H9 (cell line): ENCODE measurements around the gene GLCCI1. TPM values are rescaled to one million over a fixed set of nuclear protein-coding genes. Genes with fewer than 3 reads are reported as not detected.

Source experiments
- DNase-seq: peaks from one replicate; pipeline ENCODE4 v3.0.0-alpha.2; 2017
- H2AFZ ChIP-seq: one replicate; pipeline ENCODE4 v1.6.1; 2013; ENCODE audit warnings: mild to moderate bottlenecking, low read length, control low read depth, moderate library complexity
- H2AK5ac ChIP-seq: 2 replicates; pipeline ENCODE4 v1.6.1; 2013; ENCODE audit warnings: low read length, control low read depth, mixed read lengths; ENCODE audit not compliant: insufficient read length
- H2BK120ac ChIP-seq: one replicate; pipeline ENCODE4 v1.6.1; 2013; ENCODE audit warnings: low read depth, mild to moderate bottlenecking, low read length, control low read depth, inconsistent platforms; ENCODE audit not compliant: poor library complexity, severe bottlenecking
- H2BK12ac ChIP-seq: 2 replicates; pipeline ENCODE4 v1.6.1; 2013; ENCODE audit warnings: low read length, control low read depth, mixed read lengths, low read depth; ENCODE audit not compliant: insufficient read length
- H2BK15ac ChIP-seq: 2 replicates; pipeline ENCODE4 v1.6.1; 2013; ENCODE audit warnings: low read depth, low read length, control low read depth
- H2BK20ac ChIP-seq: one replicate; pipeline ENCODE4 v1.6.1; 2013; ENCODE audit warnings: low read depth, mild to moderate bottlenecking, low read length, control low read depth, inconsistent platforms; ENCODE audit not compliant: poor library complexity, severe bottlenecking
- H2BK5ac ChIP-seq: 2 replicates; pipeline ENCODE4 v1.6.1; 2013; ENCODE audit warnings: low read length, control low read depth, mixed read lengths; ENCODE audit not compliant: insufficient read length
- H3K14ac ChIP-seq: 2 replicates; pipeline ENCODE4 v1.6.1; 2013; ENCODE audit warnings: low read length, control low read depth; ENCODE audit not compliant: insufficient read depth
- H3K18ac ChIP-seq: 2 replicates; pipeline ENCODE4 v1.6.1; 2013; ENCODE audit warnings: low read depth, mild to moderate bottlenecking, mixed read lengths, low read length, control low read depth; ENCODE audit not compliant: insufficient read length
- H3K23ac ChIP-seq: 2 replicates; pipeline ENCODE4 v1.6.1; 2013; ENCODE audit warnings: low read length, control low read depth, mixed read lengths, low read depth; ENCODE audit not compliant: insufficient read length
- H3K23me2 ChIP-seq: 2 replicates; pipeline ENCODE4 v1.6.1; 2013; ENCODE audit warnings: low read depth, mild to moderate bottlenecking, mixed read lengths, low read length, control low read depth; ENCODE audit not compliant: insufficient read length, poor library complexity, severe bottlenecking
- H3K27ac ChIP-seq: 2 replicates; pipeline ENCODE4 v1.5.1; 2013; ENCODE audit warnings: low read length, control low read depth, mixed read lengths, low read depth; ENCODE audit not compliant: insufficient read length
- H3K27me3 ChIP-seq: 2 replicates; pipeline ENCODE4 v1.6.1; 2013; ENCODE audit warnings: low read length, control low read depth, inconsistent platforms; ENCODE audit not compliant: insufficient read depth
- H3K4ac ChIP-seq: 2 replicates; pipeline ENCODE4 v1.6.1; 2013; ENCODE audit warnings: low read depth, mild to moderate bottlenecking, control low read depth, inconsistent platforms, low read length, moderate library complexity
- H3K4me1 ChIP-seq: 2 replicates; pipeline ENCODE4 v1.6.1; 2013; ENCODE audit warnings: low read length, control low read depth, inconsistent platforms; ENCODE audit not compliant: insufficient read depth
- H3K4me2 ChIP-seq: 2 replicates; pipeline ENCODE4 v1.6.1; 2013; ENCODE audit warnings: low read length, control low read depth, mixed read lengths; ENCODE audit not compliant: insufficient read length, insufficient read depth
- H3K56ac ChIP-seq: 2 replicates; pipeline ENCODE4 v1.6.1; 2013; ENCODE audit warnings: low read depth, mild to moderate bottlenecking, mixed read lengths, low read length, control low read depth; ENCODE audit not compliant: insufficient read length
- H3K79me1 ChIP-seq: 2 replicates; pipeline ENCODE4 v1.6.1; 2013; ENCODE audit warnings: low read depth, mild to moderate bottlenecking, moderate library complexity, low read length, control low read depth, inconsistent platforms; ENCODE audit not compliant: insufficient read depth, poor library complexity, severe bottlenecking
- H3K79me2 ChIP-seq: 2 replicates; pipeline ENCODE4 v1.6.1; 2013; ENCODE audit warnings: low read length, control low read depth, inconsistent platforms; ENCODE audit not compliant: insufficient read depth
- H3K9ac ChIP-seq: 2 replicates; pipeline ENCODE4 v1.6.1; 2013; ENCODE audit warnings: low read length, control low read depth, mixed read lengths; ENCODE audit not compliant: insufficient read length; ENCODE audit errors: extremely low read depth
- H3K9me3 ChIP-seq: one replicate; pipeline ENCODE4 v1.6.1; 2013; ENCODE audit warnings: low read depth, low read length, inconsistent platforms; ENCODE audit not compliant: control insufficient read depth
- H3T11ph ChIP-seq: one replicate; pipeline ENCODE4 v1.6.1; 2013; ENCODE audit warnings: mild to moderate bottlenecking, low read length, control low read depth, inconsistent platforms
- H4K20me1 ChIP-seq: one replicate; pipeline ENCODE4 v1.6.1; 2013; ENCODE audit not compliant: control insufficient read depth, insufficient read length, insufficient read depth
- H4K5ac ChIP-seq: 2 replicates; pipeline ENCODE4 v1.6.1; 2013; ENCODE audit warnings: low read depth, mild to moderate bottlenecking, mixed read lengths, low read length, control low read depth; ENCODE audit not compliant: insufficient read length
- H4K8ac ChIP-seq: replicated peaks from 2 replicates; pipeline ENCODE4 v1.6.1; 2013; ENCODE audit warnings: low read length, control low read depth, mixed read lengths, low read depth; ENCODE audit not compliant: insufficient read length
- H4K91ac ChIP-seq: 2 replicates; pipeline ENCODE4 v1.6.1; 2013; ENCODE audit warnings: low read depth, mild to moderate bottlenecking, moderate library complexity, mixed read lengths, low read length, control low read depth; ENCODE audit not compliant: insufficient read length
- H3K27ac Mint-ChIP-seq, 3 experiments: 2 replicates in 2 of 3; 3 replicates in 1 of 3; pipeline ENCODE4 v1.8.0; 2020 to 2021; ENCODE audit warnings: mixed read lengths in 3 of 3, mild to moderate bottlenecking in 1 of 3, moderate library complexity in 1 of 3
- H3K27me3 Mint-ChIP-seq: 2 replicates; pipeline ENCODE4 v1.8.0; 2021; ENCODE audit warnings: low read depth, mild to moderate bottlenecking, moderate library complexity, mixed read lengths
- H3K36me3 Mint-ChIP-seq, 3 experiments: 2 replicates in 2 of 3; 3 replicates in 1 of 3; pipeline ENCODE4 v1.8.0; 2020 to 2021; ENCODE audit warnings: low read depth in 3 of 3, mixed read lengths in 3 of 3; ENCODE audit not compliant: insufficient read depth in 1 of 3
- H3K4me1 Mint-ChIP-seq, 2 experiments: 2 replicates each; pipeline ENCODE4 v1.8.0; 2020; ENCODE audit warnings: mixed read lengths in 2 of 2
- H3K4me3 Mint-ChIP-seq, 2 experiments: 2 replicates in 1 of 2; 3 replicates in 1 of 2; pipeline ENCODE4 v1.8.0; 2020 to 2021; ENCODE audit warnings: mild to moderate bottlenecking in 2 of 2, mixed read lengths in 2 of 2, moderate library complexity in 1 of 2
- H3K9me3 Mint-ChIP-seq, 2 experiments: 2 replicates in 1 of 2; 3 replicates in 1 of 2; pipeline ENCODE4 v1.8.0; 2020; ENCODE audit warnings: mild to moderate bottlenecking in 2 of 2, mixed read lengths in 2 of 2, moderate library complexity in 1 of 2
- total RNA-seq: library from RNA; stranded (reverse); gene quantifications from 2 replicates; pipeline ENCODE4 v1.2.1, GENCODE V29; 2021
- TF ChIP-seq, protein P1 (sequence below): fragments of 200-600 bp; sonication (generic); conservative IDR thresholded peaks from 3 replicates; pipeline ENCODE4 v1.8.0; 2021; ENCODE audit warnings: antibody characterized with exemption, mild to moderate bottlenecking

Gene GLCCI1
- total RNA-seq, 1 experiment from 2014 or later, result 19.1 TPM

DNA sequence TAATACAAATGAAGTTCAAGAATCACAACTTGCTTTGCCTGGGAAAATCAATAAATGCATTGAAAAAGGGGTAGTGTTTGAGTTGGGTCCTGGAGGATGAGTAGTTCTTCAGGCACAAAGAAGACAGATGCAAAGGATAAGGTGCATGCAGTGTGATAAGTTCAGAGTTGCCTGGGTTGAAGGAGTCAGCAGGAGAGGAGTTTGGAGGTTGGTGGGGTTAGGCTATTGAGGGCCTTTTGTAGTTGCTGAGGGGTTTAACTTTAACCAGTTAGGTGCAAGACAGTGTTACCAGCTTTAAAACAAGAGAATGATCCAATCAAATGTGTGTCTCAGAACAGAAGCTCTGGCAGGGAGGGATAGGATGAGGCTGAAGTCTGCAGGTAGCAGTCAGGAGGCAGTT, 44.3 kb upstream of the GLCCI1 start:
- Mint-ChIP-seq H3K36me3 (no peaks in the 10 kb centered on the region), H3K27me3 (no peaks in the 10 kb centered on the region), H3K4me3 (no peak overlapping the region), H3K9me3 (no peaks in the 10 kb centered on the region), H3K27ac (peak overlapping the region in 2 of 3 experiments; percentile 16 to 35; a peak in 3 of 7 replicates), H3K4me1 (peaks cover 44 to 49% of the 10 kb centered on the region in 2 experiments)
- H3K79me1 ChIP-seq, result no peaks in the 10 kb centered on the region
- H3K9ac ChIP-seq, result no peak overlapping the region
- no peak overlapping the region for H4K91ac ChIP-seq
- TF ChIP-seq, protein P1, sequence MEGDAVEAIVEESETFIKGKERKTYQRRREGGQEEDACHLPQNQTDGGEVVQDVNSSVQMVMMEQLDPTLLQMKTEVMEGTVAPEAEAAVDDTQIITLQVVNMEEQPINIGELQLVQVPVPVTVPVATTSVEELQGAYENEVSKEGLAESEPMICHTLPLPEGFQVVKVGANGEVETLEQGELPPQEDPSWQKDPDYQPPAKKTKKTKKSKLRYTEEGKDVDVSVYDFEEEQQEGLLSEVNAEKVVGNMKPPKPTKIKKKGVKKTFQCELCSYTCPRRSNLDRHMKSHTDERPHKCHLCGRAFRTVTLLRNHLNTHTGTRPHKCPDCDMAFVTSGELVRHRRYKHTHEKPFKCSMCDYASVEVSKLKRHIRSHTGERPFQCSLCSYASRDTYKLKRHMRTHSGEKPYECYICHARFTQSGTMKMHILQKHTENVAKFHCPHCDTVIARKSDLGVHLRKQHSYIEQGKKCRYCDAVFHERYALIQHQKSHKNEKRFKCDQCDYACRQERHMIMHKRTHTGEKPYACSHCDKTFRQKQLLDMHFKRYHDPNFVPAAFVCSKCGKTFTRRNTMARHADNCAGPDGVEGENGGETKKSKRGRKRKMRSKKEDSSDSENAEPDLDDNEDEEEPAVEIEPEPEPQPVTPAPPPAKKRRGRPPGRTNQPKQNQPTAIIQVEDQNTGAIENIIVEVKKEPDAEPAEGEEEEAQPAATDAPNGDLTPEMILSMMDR, result no peak
- H3T11ph ChIP-seq, result no peak overlapping the region
- H4K5ac ChIP-seq, result no peak overlapping the region
- no peak overlapping the region for H3K4me2 ChIP-seq
- H4K8ac ChIP-seq, result no peak overlapping the region
- H3K79me2 ChIP-seq, result no peaks in the 10 kb centered on the region
- H3K56ac ChIP-seq, result no peak overlapping the region
- no peak overlapping the region for H2BK5ac ChIP-seq
- no peaks in the 10 kb centered on the region for H3K23me2 ChIP-seq
- no peak overlapping the region for H2BK120ac ChIP-seq
- no peak overlapping the region for H3K18ac ChIP-seq
- no peak overlapping the region for H2BK15ac ChIP-seq
- H3K27me3 ChIP-seq, result no peaks in the 10 kb centered on the region
- H3K4ac ChIP-seq, result no peak overlapping the region
- no peak overlapping the region for H3K14ac ChIP-seq
- H2BK20ac ChIP-seq, result no peak overlapping the region
- H3K23ac ChIP-seq, result no peak overlapping the region
- H2AFZ ChIP-seq, result no peak overlapping the region
- DNase-seq, result no peak
- H3K4me1 ChIP-seq, result peaks cover 7% of the 10 kb centered on the region
- no peak overlapping the region for H2BK12ac ChIP-seq
- H3K9me3 ChIP-seq, result no peaks in the 10 kb centered on the region
- H3K27ac ChIP-seq, result no peak overlapping the region
- H2AK5ac ChIP-seq, result no peak overlapping the region
- no peaks in the 10 kb centered on the region for H4K20me1 ChIP-seq
